OCI-LY3 (cell line): Measurements from ENCODE around the gene CPT2.

ENCODE experiments used
- H2AFZ ChIP-seq: fragments of 200-600, 300-600 bp; shearing (Covaris generic); 2 replicates; pipeline ENCODE4 v1.6.0; 2014; ENCODE audit warnings: antibody characterized with exemption, low read depth, low read length
- H3K27ac ChIP-seq: fragments of 200-600, 300-600 bp; sonication (generic); 2 replicates; pipeline ENCODE4 v1.5.1; 2014; ENCODE audit warnings: mild to moderate bottlenecking, low read length, moderate library complexity, mixed read lengths
- H3K27me3 ChIP-seq: fragments of 200-600, 300-600 bp; sonication (generic); 2 replicates; pipeline ENCODE4 v1.6.1; 2014; ENCODE audit warnings: low read depth, low read length, mixed read lengths
- H3K36me3 ChIP-seq: fragments of 200-600, 300-600 bp; sonication (generic); replicated peaks from 2 replicates; pipeline ENCODE3; 2014; ENCODE audit warnings: low read depth, low read length, mixed read lengths
- H3K4me1 ChIP-seq: fragments of 300-600, 200-600 bp; sonication (generic); 2 replicates; pipeline ENCODE4 v1.6.1; 2014; ENCODE audit warnings: low read length, mixed read lengths
- H3K4me2 ChIP-seq: fragments of 200-600, 300-600 bp; sonication (generic); 2 replicates; pipeline ENCODE4 v1.6.1; 2014; ENCODE audit warnings: low read length, mixed read lengths
- H3K4me3 ChIP-seq: fragments of 300-600, 200-600 bp; sonication (generic); 2 replicates; pipeline ENCODE4 v1.5.1; 2014; ENCODE audit warnings: antibody characterized with exemption, mild to moderate bottlenecking, low read length, moderate library complexity
- H3K79me2 ChIP-seq: fragments of 300-600, 200-600 bp; shearing (Covaris generic); 2 replicates; pipeline ENCODE4 v1.6.1; 2014; ENCODE audit warnings: mild to moderate bottlenecking, low read length, mixed read lengths
- H3K9ac ChIP-seq: fragments of 300-600, 200-600 bp; shearing (Covaris generic); 2 replicates; pipeline ENCODE4 v1.6.0; 2014; ENCODE audit warnings: mild to moderate bottlenecking, low read length, moderate library complexity
- H3K9me3 ChIP-seq: fragments of 200-600, 300-600 bp; shearing (Covaris generic); 2 replicates; pipeline ENCODE4 v1.6.1; 2014; ENCODE audit warnings: low read length, mixed read lengths; ENCODE audit not compliant: insufficient read depth
- H4K20me1 ChIP-seq: fragments of 200-600, 300-600 bp; sonication (generic); 2 replicates; pipeline ENCODE4 v1.6.1; 2016; ENCODE audit warnings: low read length, mixed read lengths; ENCODE audit not compliant: insufficient read depth
- CTCF ChIP-seq: fragments of 200-600, 300-600 bp; sonication (generic); IDR thresholded peaks from 2 replicates; pipeline ENCODE4 v1.5.1; 2014; ENCODE audit warnings: antibody characterized with exemption, low read length, low read depth
- EZH2phosphoT487 ChIP-seq: fragments of 200-600 bp; shearing (Covaris generic); IDR thresholded peaks from 2 replicates; pipeline ENCODE4 v1.6.1; 2018; ENCODE audit warnings: antibody characterized with exemption, mixed run types, low read depth

The CPT2 gene

GRCh38 chr1:53174971-53175913, 21.4 kb upstream of the CPT2 start:
- Histone ChIP-seq H3K79me2 (no peaks in the 10 kb centered on the region), H3K4me1 (peaks cover 23% of the 10 kb centered on the region), H2AFZ (no peak overlapping the region), H3K27me3 (no peaks in the 10 kb centered on the region), H4K20me1 (no peaks in the 10 kb centered on the region), H3K4me2 (no peak overlapping the region), H3K36me3 (no peaks in the 10 kb centered on the region), H3K27ac (no peak overlapping the region), H3K9ac (no peak overlapping the region), H3K4me3 (no peak overlapping the region), H3K9me3 (no peaks in the 10 kb centered on the region)
- TF ChIP-seq EZH2phosphoT487 = no peak
- TF ChIP-seq CTCF = no peak

DNA sequence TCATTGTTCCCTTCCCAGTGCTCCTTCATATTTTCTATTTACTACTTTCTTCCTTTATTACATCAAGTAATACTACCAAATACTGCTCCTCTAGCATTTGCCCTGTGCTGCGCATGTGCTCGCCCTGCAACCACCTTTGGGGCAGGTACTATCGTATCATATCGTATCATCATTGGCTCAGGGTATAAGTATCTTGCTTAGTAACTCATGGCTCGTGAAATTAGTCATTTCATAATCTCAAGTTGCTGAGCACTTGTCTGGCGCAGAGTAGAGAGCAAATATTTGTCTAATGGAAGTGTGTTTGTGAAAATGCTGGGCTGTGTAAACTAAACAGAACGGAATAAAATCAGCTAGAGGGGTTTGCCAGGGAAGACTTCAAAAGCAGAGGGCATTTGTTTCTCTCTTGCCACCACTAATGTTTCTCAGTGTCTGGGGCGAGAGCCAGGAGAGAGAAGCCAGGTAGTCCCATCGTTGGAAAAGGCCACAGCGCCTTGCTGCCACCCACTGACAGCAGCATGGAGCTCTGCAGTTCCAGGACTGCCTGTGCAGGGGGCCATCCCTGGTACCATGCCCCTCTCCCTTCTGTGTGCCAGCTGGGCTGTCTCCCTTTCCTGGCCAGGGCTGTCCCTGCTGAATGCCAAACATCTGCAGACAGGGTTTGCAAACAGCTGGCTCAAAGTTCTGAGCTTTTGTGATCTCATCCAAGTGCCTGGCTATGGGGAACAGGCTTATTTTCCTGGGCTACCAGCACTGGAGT, 20.0 kb upstream of the CPT2 start:
- Histone ChIP-seq H3K79me2 (no peaks in the 10 kb centered on the region), H3K9me3 (no peaks in the 10 kb centered on the region)
- no peak for TF ChIP-seq CTCF
- no peak for TF ChIP-seq EZH2phosphoT487

DNA sequence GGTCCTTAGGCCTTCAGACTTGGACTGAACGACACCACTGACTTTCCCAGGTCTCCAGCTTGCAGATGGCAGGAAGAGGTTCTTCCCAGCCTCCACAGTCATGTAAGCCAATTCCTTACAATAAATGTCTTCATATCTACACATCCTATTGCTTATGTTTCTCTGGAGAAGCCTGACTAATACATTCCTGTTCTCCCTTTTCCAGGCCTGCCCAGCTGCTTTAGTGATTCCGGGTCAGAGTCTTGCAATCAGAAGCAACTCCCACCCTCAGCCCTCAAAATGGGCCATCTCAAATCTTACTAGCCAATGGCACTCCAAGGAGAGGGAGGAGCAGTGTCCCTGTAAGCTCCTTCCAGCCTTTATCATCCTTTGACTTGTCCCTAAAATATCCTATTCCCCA, 16.4 kb upstream of the CPT2 start:
- Histone ChIP-seq H4K20me1 (no peaks in the 10 kb centered on the region), H3K9ac (no peak overlapping the region), H3K4me2 (no peak overlapping the region), H3K79me2 (no peaks in the 10 kb centered on the region), H3K27ac (no peak overlapping the region), H3K4me1 (peaks cover 8% of the 10 kb centered on the region), H3K4me3 (no peak overlapping the region), H2AFZ (no peak overlapping the region), H3K27me3 (no peaks in the 10 kb centered on the region), H3K9me3 (no peaks in the 10 kb centered on the region), H3K36me3 (no peaks in the 10 kb centered on the region)
- TF ChIP-seq EZH2phosphoT487 (no peak), CTCF (no peak)

More for the DNA sequence above, 20.0 kb upstream of the CPT2 start:
- Histone ChIP-seq H3K9ac (no peak overlapping the region), H3K36me3 (no peaks in the 10 kb centered on the region), H3K27me3 (no peaks in the 10 kb centered on the region), H3K4me1 (peaks cover 23% of the 10 kb centered on the region), H3K27ac (no peak overlapping the region), H3K4me2 (no peak overlapping the region), H2AFZ (no peak overlapping the region), H4K20me1 (no peaks in the 10 kb centered on the region), H3K4me3 (no peak overlapping the region)

- H3K9ac ChIP-seq = no peak overlapping the region
- H3K4me2 ChIP-seq = no peak overlapping the region
- H3K4me1 ChIP-seq = peaks cover 8% of the 10 kb centered on the region
- no peaks in the 10 kb centered on the region for H3K9me3 ChIP-seq
- no peak overlapping the region for H3K27ac ChIP-seq
- TF ChIP-seq CTCF (no peak), EZH2phosphoT487 (no peak)
- no peaks in the 10 kb centered on the region for H3K27me3 ChIP-seq
- H4K20me1 ChIP-seq = no peaks in the 10 kb centered on the region
- no peak overlapping the region for H2AFZ ChIP-seq
- no peaks in the 10 kb centered on the region for H3K36me3 ChIP-seq
- H3K79me2 ChIP-seq = no peaks in the 10 kb centered on the region
- no peak overlapping the region for H3K4me3 ChIP-seq
These were observed 15.7 kb upstream of the CPT2 start for GRCh38 chr1:53180951-53181350.
